Effector memory CD4-positive, alpha-beta T cell (primary cell): ENCODE data around the gene SOCS6.

Source experiments
- DNase-seq, 3 donors: peaks; one replicate each; pipeline ENCODE4 v3.0.0-alpha.2; 2020
- H3K27ac ChIP-seq: 2 replicates; pipeline ENCODE4 v1.7.0; 2013; ENCODE audit warnings: mild to moderate bottlenecking, low read length, moderate library complexity; ENCODE audit not compliant: insufficient read depth, poor library complexity, severe bottlenecking
- H3K27me3 ChIP-seq: replicated peaks from 2 replicates; pipeline ENCODE4 v1.7.0; 2013; ENCODE audit warnings: mild to moderate bottlenecking, low read length; ENCODE audit not compliant: insufficient read depth, control insufficient read depth, poor library complexity, severe bottlenecking
- H3K36me3 ChIP-seq: 2 replicates; pipeline ENCODE4 v1.7.0; 2013; ENCODE audit warnings: mild to moderate bottlenecking, low read length, moderate library complexity; ENCODE audit not compliant: control insufficient read depth, insufficient read depth
- H3K4me1 ChIP-seq: 2 replicates; pipeline ENCODE4 v1.7.0; 2013; ENCODE audit warnings: low read length, mild to moderate bottlenecking; ENCODE audit not compliant: control insufficient read depth, insufficient read depth, poor library complexity, severe bottlenecking
- H3K4me3 ChIP-seq: 2 replicates; pipeline ENCODE4 v1.7.0; 2013; ENCODE audit warnings: low read length, low read depth, mild to moderate bottlenecking; ENCODE audit not compliant: insufficient read depth, poor library complexity, severe bottlenecking
- H3K9me3 ChIP-seq: 2 replicates; pipeline ENCODE4 v1.7.0; 2013; ENCODE audit warnings: mild to moderate bottlenecking, low read length, moderate library complexity; ENCODE audit not compliant: control insufficient read depth

Gene SOCS6

DNA sequence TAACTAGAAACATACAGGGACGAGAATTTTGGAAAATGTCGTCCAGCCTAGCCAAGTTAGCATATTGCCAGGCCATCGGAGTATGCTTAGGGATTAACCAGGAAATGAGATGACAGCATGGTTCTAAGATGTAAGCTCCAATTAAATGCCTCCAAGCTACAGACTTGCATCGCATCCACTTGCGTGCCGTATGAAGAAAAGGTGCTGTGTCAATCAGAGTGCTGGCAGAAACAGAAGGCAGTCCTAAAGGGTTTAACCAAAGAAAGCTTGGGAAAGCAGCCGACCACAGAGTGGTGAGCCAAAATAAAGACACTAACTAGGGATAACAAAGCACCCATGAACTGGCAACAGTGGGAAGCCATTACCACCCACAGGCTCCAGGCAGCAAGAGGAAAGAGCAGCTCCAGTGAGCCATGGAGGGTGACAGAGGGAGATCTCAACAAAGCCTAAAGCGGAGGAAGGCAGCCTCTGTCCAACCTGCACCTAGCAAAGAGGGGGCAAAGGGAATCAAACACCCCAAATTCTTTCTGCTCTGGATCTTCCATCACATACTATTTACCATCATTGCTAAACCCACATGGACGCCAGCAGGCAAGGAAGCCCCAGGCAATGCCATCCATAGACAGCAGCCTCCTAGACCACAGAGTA lies 27.6 kb upstream of the SOCS6 start:
- H3K36me3 ChIP-seq, result no peaks in the 10 kb centered on the region
- no peak overlapping the region for H3K27ac ChIP-seq
- no peaks in the 10 kb centered on the region for H3K9me3 ChIP-seq
- H3K4me3 ChIP-seq, result no peak overlapping the region
- H3K4me1 ChIP-seq, result no peaks in the 10 kb centered on the region
- DNase-seq, result no peak
- H3K27me3 ChIP-seq, result no peaks in the 10 kb centered on the region

GRCh38 chr18:70263336-70263735 lies 25.5 kb upstream of the SOCS6 start:
- Histone ChIP-seq H3K36me3 (no peaks in the 10 kb centered on the region), H3K4me1 (no peaks in the 10 kb centered on the region), H3K27ac (no peak overlapping the region), H3K9me3 (no peaks in the 10 kb centered on the region), H3K27me3 (no peaks in the 10 kb centered on the region), H3K4me3 (no peak overlapping the region)
- no peak for DNase-seq

DNA sequence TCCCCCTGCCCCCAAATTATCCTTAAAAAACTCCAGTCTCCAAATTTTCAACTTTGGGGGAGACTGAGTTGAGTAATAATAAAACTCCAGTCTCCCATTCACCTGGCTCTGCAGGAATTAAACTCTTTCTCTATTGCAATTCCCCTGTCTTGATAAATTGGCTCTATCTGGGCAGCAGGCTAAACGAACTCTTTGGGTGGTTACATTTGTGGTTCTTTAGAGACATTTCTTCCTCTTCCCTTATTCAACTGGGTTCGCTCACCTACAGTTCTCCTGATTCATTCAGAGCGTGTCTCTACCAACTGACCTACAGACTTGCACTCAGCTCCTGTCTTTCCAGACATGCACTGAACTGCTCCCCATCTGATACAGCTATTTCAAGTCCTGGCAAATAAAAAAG lies 17.1 kb upstream of the SOCS6 start:
- no peak overlapping the region for H3K27ac ChIP-seq
- H3K4me1 ChIP-seq, result no peaks in the 10 kb centered on the region
- no peaks in the 10 kb centered on the region for H3K36me3 ChIP-seq
- no peak overlapping the region for H3K4me3 ChIP-seq
- no peak for DNase-seq
- H3K9me3 ChIP-seq, result no peaks in the 10 kb centered on the region
- no peaks in the 10 kb centered on the region for H3K27me3 ChIP-seq

- Histone ChIP-seq H3K4me1 (no peaks in the 10 kb centered on the region), H3K27ac (no peak overlapping the region), H3K27me3 (no peaks in the 10 kb centered on the region), H3K36me3 (no peaks in the 10 kb centered on the region), H3K4me3 (no peak overlapping the region), H3K9me3 (no peaks in the 10 kb centered on the region)
- no peak for DNase-seq
Measured at GRCh38 chr18:70273021-70273420, 15.8 kb upstream of the SOCS6 start.

- no peak overlapping the region for H3K4me3 ChIP-seq
- no peaks in the 10 kb centered on the region for H3K9me3 ChIP-seq
- H3K36me3 ChIP-seq, result no peaks in the 10 kb centered on the region
- H3K27me3 ChIP-seq, result no peaks in the 10 kb centered on the region
- H3K4me1 ChIP-seq, result no peaks in the 10 kb centered on the region
- DNase-seq, result no peak
- no peak overlapping the region for H3K27ac ChIP-seq
Measured at GRCh38 chr18:70276416-70277191, 12.2 kb upstream of the SOCS6 start.

DNA sequence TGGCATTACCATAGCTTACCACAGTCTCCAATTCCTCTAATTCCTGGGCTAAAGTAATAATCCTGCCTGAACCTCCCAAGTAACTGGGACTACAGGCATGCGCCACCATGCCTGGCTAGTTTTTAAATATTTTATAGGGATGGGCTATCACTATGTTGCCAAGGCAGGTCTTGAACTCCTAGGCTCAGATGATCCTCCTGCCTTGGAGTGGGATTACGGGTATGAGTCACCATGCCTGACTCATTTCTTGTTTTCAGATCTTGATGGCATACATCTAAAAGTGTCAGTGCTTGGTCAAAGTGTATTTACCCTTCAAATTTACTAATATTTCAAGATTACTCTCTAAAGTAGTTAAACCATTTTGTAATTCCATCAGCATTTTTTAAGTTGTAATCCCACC lies 9.4 kb upstream of the SOCS6 start:
- H3K4me1 ChIP-seq, result no peaks in the 10 kb centered on the region
- H3K4me3 ChIP-seq, result no peak overlapping the region
- no peak for DNase-seq
- no peaks in the 10 kb centered on the region for H3K36me3 ChIP-seq
- H3K27ac ChIP-seq, result no peak overlapping the region
- no peaks in the 10 kb centered on the region for H3K9me3 ChIP-seq
- H3K27me3 ChIP-seq, result no peaks in the 10 kb centered on the region

DNA sequence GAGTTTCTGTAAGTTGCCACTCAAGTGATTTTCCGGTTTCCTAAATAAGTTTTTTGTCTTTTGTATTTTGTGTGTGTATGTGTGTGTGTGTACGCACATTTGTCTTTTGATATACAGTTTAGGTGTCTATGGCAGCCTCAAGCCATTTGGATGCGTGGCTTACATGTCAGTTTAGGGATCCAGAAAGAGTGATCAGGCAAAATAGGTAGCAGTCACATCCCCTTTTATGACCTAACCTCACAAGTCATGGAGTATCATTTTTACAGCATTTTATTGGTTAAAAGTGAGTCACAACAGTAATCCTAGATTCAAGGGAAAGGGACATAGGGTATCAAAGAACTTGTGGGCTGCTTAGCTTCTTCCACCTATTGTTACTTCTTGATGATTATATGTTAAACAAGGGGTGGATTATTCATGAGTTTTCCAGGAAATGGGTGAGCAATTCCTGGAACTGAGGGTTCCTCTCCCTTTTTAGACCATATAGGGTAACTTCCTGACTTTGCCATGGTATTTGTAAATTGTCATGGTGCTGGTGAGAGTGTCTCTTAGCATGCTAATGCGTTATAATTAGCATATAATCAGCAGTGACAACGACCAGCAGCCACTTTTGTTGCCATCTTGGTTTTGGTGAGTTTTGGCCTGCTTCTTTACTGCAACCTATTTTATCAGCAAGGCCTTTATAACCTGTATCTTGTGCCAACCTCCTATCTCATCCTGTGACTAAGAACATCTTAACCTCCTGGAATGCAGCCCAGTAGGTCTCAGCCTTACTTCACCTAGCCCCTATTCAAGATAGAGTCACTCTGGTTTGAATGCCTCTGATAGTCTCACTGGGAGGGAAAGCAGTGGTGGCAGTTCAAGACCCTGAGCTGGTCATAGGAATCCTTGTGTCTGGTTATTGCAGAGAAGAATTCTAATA lies 8.6 kb upstream of the SOCS6 start:
- H3K27ac ChIP-seq, result no peak overlapping the region
- DNase-seq, result no peak

GRCh38 chr18:70284976-70285620 lies 3.7 kb upstream of the SOCS6 start:
- H3K4me3 ChIP-seq, result no peak overlapping the region
- H3K9me3 ChIP-seq, result no peaks in the 10 kb centered on the region
- H3K36me3 ChIP-seq, result no peaks in the 10 kb centered on the region
- H3K27me3 ChIP-seq, result peaks cover 5% of the 10 kb centered on the region
- DNase-seq, result no peak
- no peak overlapping the region for H3K27ac ChIP-seq
- H3K4me1 ChIP-seq, result peaks cover 2% of the 10 kb centered on the region

More for the DNA sequence above, 8.6 kb upstream of the SOCS6 start:
- no peak overlapping the region for H3K4me3 ChIP-seq
- no peaks in the 10 kb centered on the region for H3K27me3 ChIP-seq
- H3K4me1 ChIP-seq, result no peaks in the 10 kb centered on the region
- no peaks in the 10 kb centered on the region for H3K9me3 ChIP-seq
- H3K36me3 ChIP-seq, result no peaks in the 10 kb centered on the region

GRCh38 chr18:70287731-70288130 lies 1.1 kb upstream of the SOCS6 start:
- H3K9me3 ChIP-seq, result no peaks in the 10 kb centered on the region
- H3K36me3 ChIP-seq, result no peaks in the 10 kb centered on the region
- no peak overlapping the region for H3K27ac ChIP-seq
- peaks cover 2% of the 10 kb centered on the region for H3K4me1 ChIP-seq
- DNase-seq, result no peak
- no peak overlapping the region for H3K4me3 ChIP-seq
- peaks cover 5% of the 10 kb centered on the region for H3K27me3 ChIP-seq
